ENCODE results near the gene KIF1C. TPM values are rescaled to one million over a fixed set of nuclear protein-coding genes. Genes with fewer than 3 reads are reported as not detected.
A peak's percentile ranks its signal among the peaks of the same experiment; 100 is the strongest.

The KIF1C gene
- total RNA-seq, 2 donors from 2014 or later = 108 to 133 TPM

DNA sequence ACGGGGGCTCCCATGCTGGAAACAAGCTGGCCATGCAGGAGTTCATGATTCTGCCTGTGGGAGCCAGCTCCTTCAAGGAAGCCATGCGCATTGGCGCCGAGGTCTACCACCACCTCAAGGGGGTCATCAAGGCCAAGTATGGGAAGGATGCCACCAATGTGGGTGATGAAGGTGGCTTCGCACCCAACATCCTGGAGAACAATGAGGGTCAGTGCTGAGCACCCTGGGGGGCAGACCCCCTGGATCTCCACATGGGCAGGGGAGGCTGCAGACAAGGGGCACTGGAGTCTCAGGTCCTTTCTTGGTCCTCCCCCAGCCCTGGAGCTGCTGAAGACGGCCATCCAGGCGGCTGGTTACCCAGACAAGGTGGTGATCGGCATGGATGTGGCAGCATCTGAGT, 42.7 kb upstream of the KIF1C start:
- no peaks in the 10 kb centered on the region for H3K9me3 ChIP-seq (ENCODE audit: control insufficient read depth, low read length)
- peaks cover 9% of the 10 kb centered on the region for H3K4me1 ChIP-seq (ENCODE audit: control insufficient read depth, insufficient read depth, low read length)
- Mint-ChIP-seq H3K9me3 (no peaks in the 10 kb centered on the region), H3K27me3 (ENCODE audit: insufficient read depth) (no peaks in the 10 kb centered on the region), H3K4me1 (peaks cover 21% of the 10 kb centered on the region), H3K36me3 (ENCODE audit: low read depth) (peaks cover 17% of the 10 kb centered on the region), H3K4me3 (no peak overlapping the region), H3K27ac (no peak overlapping the region)
- H3K9ac ChIP-seq (ENCODE audit: extremely low read depth, low read length, poor library complexity, severe bottlenecking) = no peak overlapping the region
- TF ChIP-seq, protein P1, sequence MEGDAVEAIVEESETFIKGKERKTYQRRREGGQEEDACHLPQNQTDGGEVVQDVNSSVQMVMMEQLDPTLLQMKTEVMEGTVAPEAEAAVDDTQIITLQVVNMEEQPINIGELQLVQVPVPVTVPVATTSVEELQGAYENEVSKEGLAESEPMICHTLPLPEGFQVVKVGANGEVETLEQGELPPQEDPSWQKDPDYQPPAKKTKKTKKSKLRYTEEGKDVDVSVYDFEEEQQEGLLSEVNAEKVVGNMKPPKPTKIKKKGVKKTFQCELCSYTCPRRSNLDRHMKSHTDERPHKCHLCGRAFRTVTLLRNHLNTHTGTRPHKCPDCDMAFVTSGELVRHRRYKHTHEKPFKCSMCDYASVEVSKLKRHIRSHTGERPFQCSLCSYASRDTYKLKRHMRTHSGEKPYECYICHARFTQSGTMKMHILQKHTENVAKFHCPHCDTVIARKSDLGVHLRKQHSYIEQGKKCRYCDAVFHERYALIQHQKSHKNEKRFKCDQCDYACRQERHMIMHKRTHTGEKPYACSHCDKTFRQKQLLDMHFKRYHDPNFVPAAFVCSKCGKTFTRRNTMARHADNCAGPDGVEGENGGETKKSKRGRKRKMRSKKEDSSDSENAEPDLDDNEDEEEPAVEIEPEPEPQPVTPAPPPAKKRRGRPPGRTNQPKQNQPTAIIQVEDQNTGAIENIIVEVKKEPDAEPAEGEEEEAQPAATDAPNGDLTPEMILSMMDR (conservative IDR thresholded peaks at IDR 0.05) = no peak
- no peak overlapping the region for H3K27ac ChIP-seq (ENCODE audit: low read depth, low read length)
- no peaks in the 10 kb centered on the region for H3K27me3 ChIP-seq (ENCODE audit: control insufficient read depth, insufficient read depth, low read length, poor library complexity, severe bottlenecking)
- peaks cover 4% of the 10 kb centered on the region for H3K36me3 ChIP-seq (ENCODE audit: control insufficient read depth, insufficient read depth, low read length)
- 96 to 97% methylated on average over 8 of the region's 8 CpGs for WGBS, 2 experiments (ENCODE audit: insufficient coverage in 1 of 2, insufficient read length in 1 of 2)
- H3K4me3 ChIP-seq (ENCODE audit: low read length) = no peak overlapping the region
- DNase-seq = no peak

DNA sequence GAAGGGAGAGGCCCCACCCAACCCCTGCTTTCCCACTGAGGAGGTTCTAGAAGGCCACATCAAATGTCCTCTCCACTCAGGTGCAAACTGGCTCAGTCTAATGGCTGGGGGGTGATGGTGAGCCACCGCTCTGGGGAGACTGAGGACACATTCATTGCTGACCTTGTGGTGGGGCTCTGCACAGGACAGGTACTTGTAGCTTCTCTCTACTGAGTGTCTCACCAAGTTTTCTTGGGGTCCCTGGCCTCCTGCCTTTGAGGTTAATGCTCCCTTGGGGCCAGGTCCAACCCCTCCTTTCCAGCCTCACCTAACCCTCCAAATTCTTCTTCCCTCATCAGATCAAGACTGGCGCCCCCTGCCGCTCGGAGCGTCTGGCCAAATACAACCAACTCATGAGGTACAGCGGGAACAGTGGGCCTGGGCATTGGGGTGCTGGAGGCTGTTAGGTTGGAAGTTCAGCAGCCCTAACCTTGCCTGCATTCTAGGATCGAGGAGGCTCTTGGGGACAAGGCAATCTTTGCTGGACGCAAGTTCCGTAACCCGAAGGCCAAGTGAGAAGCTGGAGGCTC, 41.2 kb upstream of the KIF1C start:
- peak; percentile 93 for DNase-seq
- no peak overlapping the region for H3K27ac ChIP-seq (ENCODE audit: low read depth, low read length)
- peaks cover 14% of the 10 kb centered on the region for H3K4me1 Mint-ChIP-seq
- peaks cover 11% of the 10 kb centered on the region for H3K36me3 ChIP-seq (ENCODE audit: control insufficient read depth, insufficient read depth, low read length)
- H3K9me3 ChIP-seq (ENCODE audit: control insufficient read depth, low read length) = no peaks in the 10 kb centered on the region
- H3K27me3 ChIP-seq (ENCODE audit: control insufficient read depth, insufficient read depth, low read length, poor library complexity, severe bottlenecking) = no peaks in the 10 kb centered on the region
- WGBS, 2 experiments (ENCODE audit: insufficient coverage in 1 of 2, insufficient read length in 1 of 2) = 87 to 96% methylated on average over 8 to 10 of the region's 10 CpGs
- H3K27me3 Mint-ChIP-seq (ENCODE audit: insufficient read depth) = no peaks in the 10 kb centered on the region
- H3K4me3 Mint-ChIP-seq = no peak overlapping the region
- H3K36me3 Mint-ChIP-seq (ENCODE audit: low read depth) = peaks cover 23% of the 10 kb centered on the region
- H3K9ac ChIP-seq (ENCODE audit: extremely low read depth, low read length, poor library complexity, severe bottlenecking) = no peak overlapping the region
- H3K4me1 ChIP-seq (ENCODE audit: control insufficient read depth, insufficient read depth, low read length) = peaks cover 4% of the 10 kb centered on the region
- TF ChIP-seq, protein P1 (conservative IDR thresholded peaks at IDR 0.05) = peak; percentile 75
- H3K4me3 ChIP-seq (ENCODE audit: low read length) = no peak overlapping the region
- H3K9me3 Mint-ChIP-seq = no peaks in the 10 kb centered on the region
- no peak overlapping the region for H3K27ac Mint-ChIP-seq

DNA sequence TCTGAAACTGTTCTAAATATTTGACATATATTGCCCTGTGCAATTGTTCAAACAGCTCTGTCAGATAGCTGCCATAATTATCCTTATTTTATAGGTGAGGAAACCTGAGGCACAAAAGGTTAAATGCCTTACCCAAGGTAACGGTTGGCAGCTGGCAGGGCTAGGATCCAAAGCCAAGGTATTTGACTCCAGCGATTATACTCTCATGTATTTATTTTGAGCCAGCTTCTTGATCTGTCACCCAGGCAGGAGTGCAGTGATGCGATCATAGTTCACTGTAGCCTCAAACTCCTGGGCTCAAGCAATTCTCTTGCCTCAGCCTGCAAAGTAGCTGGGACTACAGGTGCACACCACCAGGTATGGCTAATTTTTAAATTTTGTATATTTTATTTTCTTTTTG, 39.6 kb upstream of the KIF1C start:
- TF ChIP-seq, protein P1 (conservative IDR thresholded peaks at IDR 0.05) = no peak
- Histone ChIP-seq H3K9ac (ENCODE audit: extremely low read depth, low read length, poor library complexity, severe bottlenecking) (no peak overlapping the region), H3K36me3 (ENCODE audit: control insufficient read depth, insufficient read depth, low read length) (peaks cover 11% of the 10 kb centered on the region), H3K4me1 (ENCODE audit: control insufficient read depth, insufficient read depth, low read length) (no peaks in the 10 kb centered on the region), H3K9me3 (ENCODE audit: control insufficient read depth, low read length) (no peaks in the 10 kb centered on the region), H3K27ac (ENCODE audit: low read depth, low read length) (no peak overlapping the region), H3K4me3 (ENCODE audit: low read length) (no peak overlapping the region), H3K27me3 (ENCODE audit: control insufficient read depth, insufficient read depth, low read length, poor library complexity, severe bottlenecking) (no peaks in the 10 kb centered on the region)
- H3K4me1 Mint-ChIP-seq = peaks cover 11% of the 10 kb centered on the region
- no peaks in the 10 kb centered on the region for H3K9me3 Mint-ChIP-seq
- DNase-seq = no peak
- H3K27ac Mint-ChIP-seq = no peak overlapping the region
- no peaks in the 10 kb centered on the region for H3K27me3 Mint-ChIP-seq (ENCODE audit: insufficient read depth)
- H3K4me3 Mint-ChIP-seq = no peak overlapping the region
- 87 to 95% methylated on average over 3 of the region's 3 CpGs for WGBS, 2 experiments (ENCODE audit: insufficient coverage in 1 of 2, insufficient read length in 1 of 2)
- H3K36me3 Mint-ChIP-seq (ENCODE audit: low read depth) = peaks cover 26% of the 10 kb centered on the region

Measured in endodermal cell (in vitro differentiated cells).